CD4-positive, alpha-beta T cell treated with Interleukin-15 for 4 hours (primary cell): ENCODE measurements around the gene PIGH.
"Not testable (repeated sequence)": the region's sequence is repeated elsewhere in the genome, so short reads cannot be mapped to it uniquely, and the experiment has no call there.

ENCODE experiments used
- DNase-seq: peaks from one replicate; pipeline ENCODE4 v3.0.0-alpha.2; 2020; ENCODE audit warnings: low spot score

The PIGH gene

DNA sequence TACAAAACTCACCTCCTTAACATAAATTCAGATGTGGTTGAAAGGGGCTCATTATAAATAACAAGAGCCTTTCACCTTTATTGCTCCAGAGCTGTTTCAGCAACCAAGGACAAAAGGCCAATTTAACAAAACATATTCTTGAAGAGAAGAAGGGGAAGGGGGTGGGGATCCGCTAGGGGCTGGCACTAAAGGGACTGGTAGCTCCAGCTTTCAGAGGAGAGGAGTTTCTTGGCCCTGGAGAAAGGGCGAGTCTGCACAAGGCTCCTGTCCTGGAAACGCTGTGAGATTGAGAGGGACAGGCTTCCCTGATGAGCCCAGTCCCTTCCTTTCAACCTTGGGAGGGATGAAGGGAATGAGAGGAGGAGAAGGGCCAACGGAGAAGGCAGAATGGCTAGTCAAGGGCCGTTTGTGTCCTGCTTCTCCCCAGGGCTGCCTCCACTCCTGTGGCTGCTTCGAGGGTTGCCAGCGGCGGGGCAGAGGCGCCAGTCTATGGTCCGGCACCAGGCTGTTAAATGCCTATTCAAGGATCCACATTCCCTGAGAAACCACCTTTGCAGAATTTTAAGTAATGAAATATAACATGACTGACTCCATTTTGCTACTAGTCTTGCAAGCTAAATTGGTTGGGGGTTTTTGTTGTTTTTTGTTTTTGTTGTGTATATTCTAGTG lies 9.7 kb upstream of the PIGH start:
- DNase-seq = no peak

DNA sequence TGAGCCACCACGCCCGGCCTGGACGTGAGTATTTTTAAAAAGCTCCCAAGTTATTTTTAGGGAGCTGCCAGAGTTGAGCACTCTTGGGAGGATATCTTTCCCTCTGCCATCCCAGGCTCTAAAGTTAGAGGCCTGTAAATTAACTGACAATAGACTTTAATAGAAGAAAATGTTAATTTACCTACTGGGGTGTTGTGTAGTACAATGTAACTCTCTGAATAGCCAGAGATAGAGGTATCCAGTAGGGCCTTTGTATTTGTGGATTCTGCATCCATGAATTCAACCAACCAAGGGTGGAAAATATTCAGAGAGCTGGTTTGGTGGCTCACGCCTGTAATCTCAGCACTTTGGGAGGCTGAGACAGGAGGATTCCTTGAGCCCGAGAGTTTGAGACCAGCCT lies 7.6 kb upstream of the PIGH start:
- DNase-seq = no peak

DNA sequence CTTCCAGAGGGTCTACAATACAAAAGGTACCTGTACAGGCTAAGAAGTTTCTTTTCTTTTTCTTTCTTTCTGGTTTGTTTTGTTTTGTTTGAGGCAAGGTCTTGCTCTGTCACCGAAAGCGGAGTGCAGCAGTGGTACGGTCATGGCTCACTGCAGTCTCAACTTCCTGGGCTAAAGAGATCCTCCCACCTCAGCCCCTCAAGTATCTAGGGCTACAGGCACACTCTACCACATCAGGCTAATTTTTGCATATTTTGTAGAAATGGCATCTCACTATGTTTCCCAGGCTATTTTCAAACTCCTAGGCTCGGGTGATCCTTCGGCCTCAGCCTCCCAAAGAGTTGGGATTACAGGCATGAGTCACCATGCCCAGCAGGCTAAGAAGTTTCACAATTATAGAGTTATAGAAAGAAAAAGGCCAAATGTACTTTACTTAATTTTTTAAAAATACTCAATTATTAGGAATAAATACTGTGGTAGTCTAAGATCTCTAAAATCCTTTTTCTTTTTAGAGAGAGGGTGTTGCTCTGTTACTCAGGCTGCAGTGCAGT lies 3.0 kb upstream of the PIGH start:
- no peak for DNase-seq

DNA sequence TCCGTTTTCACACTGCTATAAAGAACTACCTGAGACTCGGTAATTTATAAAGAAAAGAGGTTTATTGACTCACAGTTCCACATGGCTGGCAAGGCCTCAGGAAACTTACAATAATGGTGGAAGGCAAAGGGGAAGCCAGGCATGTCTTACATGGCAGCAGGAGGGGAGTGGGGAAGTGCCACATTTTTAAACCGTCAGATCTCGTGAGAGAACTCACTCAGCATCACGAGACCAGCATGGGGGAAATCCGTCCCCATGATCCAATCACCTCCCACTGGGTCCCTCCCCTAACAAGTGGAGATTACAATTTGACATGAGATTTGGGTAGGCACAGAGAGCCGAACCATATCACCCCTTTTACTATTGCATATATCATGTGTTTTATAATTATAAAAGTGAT lies 2.0 kb upstream of the PIGH start:
- DNase-seq = no peak

DNA sequence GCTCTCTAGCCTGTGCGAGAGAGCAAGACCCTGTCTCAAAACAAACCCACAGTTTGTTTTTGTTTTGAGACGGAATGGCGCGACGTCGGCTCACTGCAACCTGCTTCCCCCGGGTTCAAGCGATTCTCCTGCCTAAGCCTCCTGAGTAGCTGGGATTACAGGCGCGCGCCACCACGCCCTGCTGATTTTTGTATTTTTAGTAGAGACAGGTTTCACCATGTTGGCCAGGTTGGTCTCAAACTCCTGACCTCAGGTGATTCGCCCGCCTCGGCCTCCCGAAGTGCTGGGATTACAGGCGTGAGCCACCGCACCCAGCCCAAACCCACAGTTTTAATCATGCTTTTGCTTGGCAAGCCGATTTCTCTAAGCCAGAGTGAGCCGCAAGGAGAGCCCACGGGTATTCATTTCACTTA lies 500 bp upstream of the PIGH start:
- not testable (repeated sequence) for DNase-seq

DNA sequence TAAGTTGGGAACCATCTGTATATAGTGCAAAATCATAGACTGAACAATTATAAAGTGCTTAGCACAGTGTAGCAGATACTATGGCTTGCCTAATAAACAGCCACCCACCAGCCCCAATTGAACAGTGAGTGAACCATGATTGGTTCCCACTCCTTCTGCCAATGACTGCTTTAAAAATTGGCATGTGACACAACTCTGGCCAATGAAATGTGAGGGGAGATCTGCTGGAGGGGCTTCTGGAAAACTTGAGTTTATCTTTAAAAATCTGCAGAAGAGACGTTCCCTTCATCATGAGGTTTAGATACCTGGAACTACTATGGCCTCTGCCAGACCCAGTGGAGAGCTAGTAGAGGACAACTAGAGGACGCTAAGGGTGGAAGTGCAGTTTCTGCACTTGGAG lies 4.7 kb downstream of the PIGH start:
- no peak for DNase-seq

DNA sequence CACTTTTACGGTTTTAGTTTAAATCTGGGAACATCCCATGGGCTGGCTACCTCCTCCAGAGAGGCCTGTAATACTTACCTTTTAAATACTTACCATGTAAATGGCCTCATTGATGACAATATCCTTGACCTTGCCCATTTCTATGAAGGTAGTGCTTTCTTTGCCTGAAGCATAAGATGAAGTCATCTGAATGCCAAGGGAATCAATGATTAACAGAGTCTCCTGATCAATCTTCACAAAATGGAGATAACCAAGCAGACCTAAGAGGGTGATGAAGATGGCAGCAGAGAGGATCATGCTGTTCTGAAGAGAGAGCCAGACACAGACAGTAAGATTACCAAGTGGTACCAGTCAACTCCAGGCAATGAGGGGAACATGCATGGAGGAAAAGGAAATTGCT lies 6.4 kb downstream of the PIGH start:
- DNase-seq = not testable (repeated sequence)

DNA sequence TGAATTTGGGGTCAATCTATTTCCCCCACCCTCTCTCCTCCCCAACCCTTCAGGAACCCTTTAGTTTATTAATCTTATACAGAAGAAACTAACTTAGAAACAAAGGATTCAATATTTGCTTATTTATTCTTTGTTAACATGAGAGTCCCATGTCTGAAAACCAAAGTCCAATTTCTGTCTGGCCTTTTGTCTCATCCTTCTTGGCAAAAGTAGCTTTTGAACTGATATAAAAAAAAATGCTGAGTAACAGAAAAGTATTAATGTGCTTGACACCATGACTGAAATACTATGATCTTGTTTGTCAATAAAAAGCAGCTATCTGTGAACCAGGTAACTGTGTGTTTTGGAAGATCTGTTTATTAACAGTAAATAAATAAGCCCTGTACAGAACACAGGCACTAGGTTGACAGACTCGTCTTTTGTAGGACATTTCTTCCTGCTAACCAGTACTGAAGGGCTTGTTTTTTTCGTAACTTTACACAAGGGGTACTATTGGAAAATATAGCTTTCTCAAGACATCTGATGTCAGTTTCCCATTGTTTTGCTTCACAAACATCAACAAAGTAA lies 10.8 kb downstream of the PIGH start:
- no peak for DNase-seq

DNA sequence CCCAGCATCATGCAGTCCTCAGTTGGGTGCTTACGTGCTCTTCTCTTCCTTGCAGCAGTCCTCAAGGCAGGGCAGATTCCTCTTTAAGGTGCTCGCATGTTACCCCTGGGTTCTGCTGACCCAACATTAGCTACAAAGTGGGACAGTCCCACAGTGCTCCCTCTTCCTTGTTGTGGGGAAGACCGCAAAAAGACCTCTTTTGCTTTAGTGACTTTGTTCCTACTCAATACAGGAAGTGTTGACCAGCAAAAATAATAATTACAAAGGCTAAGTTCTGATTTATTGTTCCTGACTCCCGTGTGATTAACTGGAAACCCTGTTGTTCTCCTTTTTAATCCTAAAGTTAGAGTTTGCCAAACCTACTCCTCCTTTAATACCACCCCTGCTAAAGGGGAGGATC lies 13.7 kb downstream of the PIGH start:
- DNase-seq = no peak

DNA sequence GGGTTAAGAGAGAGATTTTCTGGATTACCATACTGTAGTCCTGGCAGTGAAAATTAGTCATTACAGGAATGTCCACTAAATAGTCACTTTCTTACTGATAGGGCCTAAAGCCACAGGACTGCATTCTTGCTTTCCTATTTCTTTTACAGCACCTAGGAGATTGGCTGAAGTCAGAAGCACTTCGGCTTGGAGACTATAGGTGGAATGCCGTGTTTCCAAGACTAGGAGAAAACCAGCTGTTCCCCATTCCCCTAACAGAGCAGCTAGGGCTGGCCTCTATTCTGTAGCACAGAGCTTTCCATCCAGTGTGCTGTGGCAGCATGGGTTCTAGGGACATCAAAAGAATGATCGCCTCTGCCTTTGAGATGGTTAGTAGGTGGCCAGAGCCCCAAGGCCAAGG lies 15.1 kb downstream of the PIGH start:
- DNase-seq = no peak

DNA sequence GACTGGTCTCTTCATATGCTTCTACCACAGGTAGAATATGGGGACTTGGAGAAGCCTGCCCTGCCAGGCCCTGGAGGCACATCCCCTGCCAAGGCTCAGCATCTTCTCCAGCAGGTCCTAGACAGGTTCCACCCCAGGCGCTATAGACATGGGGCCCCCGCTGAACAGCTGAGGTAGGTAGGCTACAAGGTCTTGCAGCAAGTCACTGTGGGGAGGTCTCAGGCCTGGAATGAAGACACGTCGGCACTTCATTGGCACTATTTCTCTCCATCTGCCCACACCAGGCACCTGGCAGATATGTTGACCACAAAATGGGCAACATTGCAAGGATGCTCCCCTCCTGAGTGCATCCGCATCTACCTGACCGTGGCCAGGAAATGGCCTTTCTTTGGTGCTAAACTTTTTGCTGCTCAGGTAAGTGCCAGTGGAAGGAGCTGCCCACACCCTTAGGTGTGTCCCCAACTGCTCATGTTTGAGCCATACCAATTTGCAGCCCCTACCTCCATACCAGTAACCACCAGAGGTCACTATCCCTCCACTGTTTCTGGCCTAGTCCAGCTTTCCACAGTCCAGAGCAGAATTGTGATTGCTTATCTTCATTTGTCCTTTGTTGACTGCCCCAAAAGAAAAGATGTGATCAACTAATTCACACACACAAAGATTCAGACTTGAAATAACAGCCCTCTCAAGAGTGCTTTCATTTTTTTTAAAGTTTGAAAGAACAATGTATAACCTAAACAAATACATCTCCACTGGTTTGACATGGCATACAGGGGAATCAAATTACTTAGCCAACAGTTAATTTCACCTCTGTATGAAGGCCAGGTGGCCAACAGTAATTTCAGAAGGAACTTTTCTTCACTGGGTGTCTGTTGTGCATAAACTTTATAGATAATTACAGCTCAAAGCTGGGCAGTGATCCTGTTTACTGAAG lies 16.1 kb downstream of the PIGH start:
- peak; percentile 39 for DNase-seq

DNA sequence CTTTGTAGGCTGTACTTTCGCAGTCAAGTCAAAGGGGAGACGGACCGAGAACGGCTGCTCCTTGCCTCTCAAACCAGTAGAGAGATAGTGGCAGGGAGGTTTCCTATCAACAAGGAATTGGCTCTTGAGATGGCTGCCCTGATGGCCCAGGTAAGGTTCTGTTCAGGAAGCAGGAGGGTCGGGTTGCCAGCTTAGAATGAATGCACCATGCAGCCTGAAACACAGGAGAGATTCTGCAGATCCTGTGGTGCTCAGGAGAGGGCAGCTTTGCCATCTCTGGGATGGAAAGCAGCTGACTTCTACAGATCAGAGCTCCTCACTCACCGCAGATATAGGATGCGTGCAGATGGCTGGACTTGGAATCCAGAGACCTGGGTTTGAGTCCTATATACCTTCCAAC lies 18.0 kb downstream of the PIGH start:
- DNase-seq = no peak

DNA sequence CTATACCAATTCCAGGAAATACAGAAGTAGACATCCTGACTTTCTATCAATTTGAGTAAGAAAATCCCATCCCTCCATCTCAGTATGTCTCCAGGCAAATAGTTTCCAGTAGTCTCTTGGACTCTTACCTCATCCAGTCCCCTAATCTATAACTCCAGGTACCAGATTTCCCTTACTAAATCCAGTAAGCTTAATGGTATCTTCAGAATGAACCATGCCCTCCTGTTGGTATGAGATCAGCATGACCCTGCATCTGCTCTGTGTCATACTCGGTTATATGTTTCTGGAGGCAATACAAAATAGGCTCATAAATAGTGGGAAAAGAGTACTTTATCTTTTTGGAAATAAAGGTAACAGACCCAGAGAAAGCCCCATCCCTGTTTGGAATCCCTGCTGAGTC lies 18.4 kb downstream of the PIGH start:
- DNase-seq = no peak

DNA sequence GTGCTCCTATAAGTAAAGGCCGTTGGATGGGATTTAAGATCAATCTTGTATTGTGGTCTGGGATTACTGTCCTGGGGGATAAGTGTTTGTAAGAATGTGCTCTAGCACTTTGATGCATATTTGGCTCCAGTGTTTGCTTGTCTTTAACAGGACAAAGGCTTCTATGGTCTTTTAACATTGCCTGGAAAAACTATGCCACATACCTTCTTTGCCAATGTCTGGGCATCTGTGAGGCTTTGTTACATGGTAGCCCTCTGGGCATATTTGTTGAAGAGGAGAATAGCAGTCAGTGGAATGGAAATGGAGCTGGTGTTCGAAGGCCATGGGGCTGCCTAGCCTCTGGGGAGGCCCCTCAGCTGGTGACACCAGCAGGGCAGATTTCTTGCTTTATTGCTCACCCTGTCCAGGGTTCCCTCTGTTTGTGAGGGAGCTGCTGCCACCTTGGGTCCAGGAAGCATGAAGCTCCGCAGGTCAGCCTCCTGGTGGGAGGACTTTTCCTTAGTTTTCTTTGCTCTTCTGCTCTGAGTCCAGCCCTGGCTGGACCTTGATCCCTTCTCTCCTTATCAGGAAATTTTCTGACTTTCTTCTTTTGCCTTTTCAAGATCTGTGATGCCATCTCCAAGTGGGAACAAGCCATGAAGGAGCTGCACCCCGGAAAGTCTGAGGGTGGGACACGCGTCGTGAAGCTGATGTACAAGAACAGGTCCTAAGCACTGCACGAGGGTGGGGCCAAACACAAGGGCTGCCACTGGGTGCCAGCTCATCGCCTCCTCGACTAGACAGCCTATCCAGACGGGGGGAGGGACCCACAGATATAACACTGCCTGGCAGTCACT lies 19.5 kb downstream of the PIGH start:
- no peak for DNase-seq

DNA sequence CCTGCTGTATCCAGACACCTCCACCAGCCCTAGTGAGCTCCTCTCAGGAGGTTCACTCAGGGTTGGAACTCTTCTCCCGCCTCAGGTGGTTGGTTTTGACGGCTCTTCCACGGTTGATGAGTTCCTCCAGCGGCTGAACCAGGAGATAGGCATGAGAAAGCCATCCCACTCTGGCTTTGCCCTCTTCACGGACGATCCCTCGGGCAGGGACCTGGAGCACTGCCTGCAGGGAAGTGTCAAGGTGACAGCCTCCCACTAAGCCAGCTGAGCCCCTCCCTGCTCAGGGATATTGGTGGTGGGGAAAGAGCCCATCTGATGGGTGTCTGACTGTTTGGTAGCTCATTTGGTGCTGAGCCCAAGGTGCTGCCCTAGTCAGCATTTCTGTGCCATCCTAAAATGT lies 20.4 kb downstream of the PIGH start:
- DNase-seq = no peak

DNA sequence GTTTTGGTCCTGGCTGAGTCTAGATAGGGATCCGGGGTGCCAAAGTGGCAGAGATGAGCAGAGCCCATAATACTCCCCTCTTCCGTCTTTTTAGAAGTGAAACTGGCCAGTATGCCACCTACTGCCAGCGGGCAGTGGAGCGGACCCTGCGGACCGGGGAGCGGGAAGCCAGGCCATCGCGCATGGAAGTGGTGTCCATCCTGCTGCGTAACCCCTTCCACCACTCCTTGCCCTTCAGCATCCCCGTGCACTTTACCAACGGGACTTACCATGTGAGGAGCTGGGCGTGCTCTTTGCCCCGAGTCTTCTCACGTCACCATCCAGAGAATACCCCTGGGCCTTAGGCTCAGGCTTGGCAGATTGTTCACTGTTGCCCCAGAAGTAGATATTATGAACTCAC lies 21.0 kb downstream of the PIGH start:
- no peak for DNase-seq

DNA sequence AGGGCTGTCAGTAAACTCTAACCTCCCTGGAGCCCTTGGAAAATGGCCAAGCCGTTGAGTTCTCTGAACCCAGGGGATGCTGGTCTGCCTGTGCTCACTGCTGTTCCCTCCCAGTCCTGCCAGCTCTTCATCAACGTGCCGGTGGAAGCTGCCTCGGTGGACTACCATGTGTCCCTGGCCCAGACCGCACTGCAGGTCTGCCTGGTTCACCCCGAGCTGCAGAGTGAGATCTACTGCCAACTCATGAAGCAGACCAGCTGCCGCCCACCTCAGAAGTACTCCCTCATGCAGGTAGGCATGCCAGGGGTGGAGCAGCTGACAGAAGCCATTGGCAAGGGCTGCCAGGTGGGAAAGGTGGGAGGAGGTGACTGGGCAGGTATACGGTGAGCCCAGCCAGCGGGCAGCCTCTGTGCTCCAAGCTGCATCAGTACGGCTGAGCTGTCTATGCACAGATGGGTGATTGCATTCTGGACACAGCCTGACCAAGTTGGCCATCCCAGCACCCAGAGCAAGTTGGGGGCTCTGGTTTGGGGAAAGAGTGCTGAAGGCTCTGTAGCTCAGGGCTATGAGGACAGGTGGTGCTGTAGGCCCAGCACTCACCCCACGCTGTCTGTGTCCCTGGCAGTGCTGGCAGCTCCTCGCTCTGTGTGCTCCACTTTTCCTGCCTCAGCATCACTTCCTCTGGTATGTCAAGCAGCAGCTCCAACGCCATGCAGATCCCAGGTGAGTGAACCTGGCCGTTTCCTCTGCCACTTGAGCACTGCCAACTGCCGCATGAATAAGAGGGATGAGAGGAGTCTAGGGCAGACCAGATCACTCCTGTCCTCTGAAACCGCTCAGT lies 21.9 kb downstream of the PIGH start:
- no peak for DNase-seq

DNA sequence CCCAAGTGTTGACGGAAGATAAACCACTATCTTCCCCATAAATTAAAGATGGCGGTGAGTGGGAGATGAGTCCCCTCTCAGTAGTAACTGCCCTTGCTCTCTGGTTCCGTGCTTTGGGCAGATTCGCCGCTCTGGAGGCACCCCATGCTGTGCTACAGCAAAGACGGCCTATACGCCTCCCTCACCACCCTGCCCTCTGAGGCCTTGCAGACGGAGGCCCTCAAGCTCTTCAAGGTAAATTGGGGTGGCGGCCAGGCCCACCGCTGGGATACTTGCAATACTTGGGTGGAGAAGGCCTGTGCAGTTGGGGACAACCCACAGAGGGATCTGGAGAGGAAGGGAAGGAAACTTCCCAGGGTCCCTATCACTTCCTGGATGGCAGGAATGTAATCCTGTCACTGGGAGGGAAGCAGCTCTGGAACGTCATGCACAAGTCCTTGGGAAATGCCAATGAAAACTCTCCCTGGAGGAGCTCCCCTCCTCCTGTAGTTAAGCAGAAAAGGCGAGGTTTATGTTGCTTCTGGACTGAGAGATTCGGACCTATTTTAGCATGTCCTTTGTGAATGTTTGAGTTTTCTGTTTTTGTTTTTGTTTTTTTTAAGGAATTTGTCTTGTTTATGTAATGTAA lies 22.8 kb downstream of the PIGH start:
- no peak for DNase-seq

DNA sequence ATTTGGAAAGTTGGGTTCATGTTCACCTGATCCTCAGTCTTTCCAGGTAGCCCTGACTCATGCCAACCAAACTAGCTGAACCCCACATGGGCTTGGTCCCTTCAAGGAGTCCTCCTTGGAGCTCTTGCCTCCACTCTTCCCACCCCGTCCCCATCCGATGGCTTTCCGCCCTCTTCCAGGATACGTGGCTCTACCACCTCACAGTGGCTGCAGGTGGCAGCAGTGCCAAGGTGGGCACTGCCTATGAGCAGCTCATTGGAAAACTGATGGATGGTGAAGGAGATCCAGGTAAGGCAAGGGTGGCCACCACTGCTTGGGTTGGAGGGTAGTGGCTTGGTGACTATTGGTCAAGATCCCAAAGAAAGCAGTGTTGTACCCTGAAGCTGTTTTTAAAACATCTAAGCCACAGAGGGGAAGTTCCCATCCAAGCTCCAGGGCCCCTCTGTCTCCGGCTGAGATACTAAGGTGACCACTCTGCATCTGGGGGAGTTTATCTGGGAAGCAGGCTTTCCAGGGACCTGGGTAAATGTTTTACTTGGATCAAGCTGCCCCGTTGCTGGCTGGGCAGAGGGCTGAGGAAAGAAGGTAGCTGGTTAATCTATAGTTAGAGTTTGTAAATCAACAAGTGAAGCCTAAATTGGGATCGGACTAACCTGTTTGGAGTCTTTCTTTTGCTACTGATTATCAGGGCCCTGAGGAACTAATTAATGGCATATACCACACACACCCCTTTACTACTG lies 23.7 kb downstream of the PIGH start:
- DNase-seq = no peak

DNA sequence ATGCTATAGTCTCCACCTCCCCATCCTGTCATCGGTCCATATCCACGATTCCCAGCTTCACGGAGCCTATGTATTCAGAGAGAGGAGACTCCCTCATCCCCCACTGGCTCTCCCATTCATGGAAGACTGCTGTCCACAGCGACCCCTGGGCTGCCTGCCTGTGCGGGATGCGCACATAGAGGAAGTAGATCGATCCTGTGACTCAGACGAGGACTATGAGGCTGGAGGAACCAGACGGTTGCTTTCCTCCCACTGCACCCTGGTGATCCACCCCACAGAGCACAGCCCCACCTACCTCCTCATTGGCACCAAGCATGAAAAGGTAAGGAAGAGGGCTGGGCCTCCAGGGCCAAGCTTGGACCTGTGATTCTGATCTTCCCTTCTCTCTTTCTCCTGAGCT lies 24.4 kb downstream of the PIGH start:
- no peak for DNase-seq
